GM18505 (cell line): ENCODE results near the gene ZNF534.
"Not testable (repeated sequence)": the region's sequence is repeated elsewhere in the genome, so short reads cannot be mapped to it uniquely, and the experiment has no call there.

Experiments
- ATAC-seq: cut with Tn5 transposase; IDR thresholded peaks from one replicate; pipeline ENCODE4 v1.9.1; 2021; ENCODE audit not compliant: unreplicated experiment
- POLR2A ChIP-seq: IDR thresholded peaks from 4 replicates; pipeline ENCODE4 v1.6.1; 2011; ENCODE audit warnings: borderline replicate concordance; ENCODE audit not compliant: insufficient read depth, insufficient read length; ENCODE audit errors: extremely low read depth

Gene ZNF534

DNA sequence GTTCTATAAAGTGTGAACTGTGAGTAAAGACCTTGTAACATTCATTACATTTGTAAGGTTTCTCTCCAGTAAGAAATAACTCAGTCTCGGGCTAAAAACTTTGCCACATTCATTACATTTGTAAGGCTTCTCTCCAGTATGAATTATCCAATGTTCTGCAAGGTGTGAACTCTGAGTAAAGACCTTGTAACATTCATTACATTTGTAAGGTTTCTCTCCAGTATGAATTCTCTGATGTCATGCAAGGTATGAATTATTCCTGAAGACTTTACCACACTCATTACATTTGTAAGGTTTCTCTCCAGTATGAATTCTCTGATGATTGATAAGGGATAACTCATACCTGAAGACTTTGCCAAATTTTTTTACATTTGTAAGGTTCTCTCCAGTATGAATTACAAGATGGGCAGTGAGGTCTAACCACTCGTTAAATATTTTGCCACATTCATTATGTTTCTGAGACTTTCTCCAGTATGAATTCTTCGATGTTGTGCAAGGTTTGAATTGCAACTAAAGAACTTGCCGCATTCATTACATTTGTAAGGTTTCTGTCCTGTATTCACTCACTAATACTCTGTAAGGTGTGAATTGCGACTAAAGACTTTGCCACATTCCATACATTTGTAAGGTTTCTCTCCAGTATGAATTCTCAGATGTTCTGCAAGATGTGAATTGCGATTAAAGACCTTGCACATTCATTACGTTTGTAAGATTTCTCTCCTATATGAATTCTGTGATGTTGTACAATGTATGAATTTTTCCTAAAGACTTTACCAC is 45.6 kb downstream of the ZNF534 start:
- no peak for ATAC-seq

DNA sequence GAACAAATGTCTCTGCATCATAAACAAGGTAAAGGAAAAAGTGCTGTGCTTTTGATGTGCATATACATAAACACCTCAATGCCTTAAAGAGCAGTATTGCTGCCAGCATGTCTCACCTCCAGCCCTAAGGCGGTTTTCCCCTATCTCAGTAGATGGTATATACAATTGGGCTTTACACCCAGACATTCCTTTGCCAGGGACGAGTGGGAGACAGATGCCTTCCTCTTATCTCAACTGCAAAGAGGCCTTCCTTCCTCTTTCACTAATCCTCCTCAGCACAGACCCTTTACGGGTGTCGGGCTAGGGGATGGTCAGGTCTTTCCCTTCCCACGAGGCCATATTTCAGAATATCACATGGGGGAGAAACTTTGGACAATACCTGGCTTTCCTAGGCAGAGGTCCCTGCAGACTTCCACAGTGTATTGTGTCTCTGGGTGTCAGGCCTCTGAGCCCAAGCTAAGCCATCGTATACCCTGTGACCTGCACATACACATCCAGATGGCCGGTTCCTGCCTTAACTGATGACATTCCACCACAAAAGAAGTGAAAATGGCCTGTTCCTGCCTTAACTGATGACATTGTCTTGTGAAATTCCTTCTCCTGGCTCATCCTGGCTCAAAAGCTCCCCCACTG is 55.3 kb downstream of the ZNF534 start:
- ATAC-seq, result not testable (repeated sequence)

More for the DNA sequence above, 45.6 kb downstream of the ZNF534 start:
- no peak for TF ChIP-seq POLR2A

DNA sequence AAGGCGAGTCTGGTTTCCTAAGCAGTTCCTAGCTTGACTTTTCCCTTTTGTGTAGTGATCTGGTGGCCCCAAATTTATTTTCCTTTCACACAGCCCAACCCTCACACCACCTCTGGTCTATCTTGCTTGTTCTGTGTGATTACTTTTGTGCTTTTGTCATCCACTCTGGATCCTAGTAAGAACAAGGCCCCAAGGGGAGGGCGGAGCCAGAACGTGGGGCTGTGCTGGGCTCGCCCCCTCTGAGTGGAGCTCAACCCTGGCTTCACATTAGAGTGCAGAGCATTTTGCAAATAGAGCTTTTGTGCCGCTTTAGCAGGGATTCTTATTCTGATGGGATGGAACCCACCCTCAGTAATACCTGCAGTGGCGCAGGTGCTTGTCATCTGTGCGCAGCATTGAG is 56.1 kb downstream of the ZNF534 start:
- not testable (repeated sequence) for ATAC-seq

DNA sequence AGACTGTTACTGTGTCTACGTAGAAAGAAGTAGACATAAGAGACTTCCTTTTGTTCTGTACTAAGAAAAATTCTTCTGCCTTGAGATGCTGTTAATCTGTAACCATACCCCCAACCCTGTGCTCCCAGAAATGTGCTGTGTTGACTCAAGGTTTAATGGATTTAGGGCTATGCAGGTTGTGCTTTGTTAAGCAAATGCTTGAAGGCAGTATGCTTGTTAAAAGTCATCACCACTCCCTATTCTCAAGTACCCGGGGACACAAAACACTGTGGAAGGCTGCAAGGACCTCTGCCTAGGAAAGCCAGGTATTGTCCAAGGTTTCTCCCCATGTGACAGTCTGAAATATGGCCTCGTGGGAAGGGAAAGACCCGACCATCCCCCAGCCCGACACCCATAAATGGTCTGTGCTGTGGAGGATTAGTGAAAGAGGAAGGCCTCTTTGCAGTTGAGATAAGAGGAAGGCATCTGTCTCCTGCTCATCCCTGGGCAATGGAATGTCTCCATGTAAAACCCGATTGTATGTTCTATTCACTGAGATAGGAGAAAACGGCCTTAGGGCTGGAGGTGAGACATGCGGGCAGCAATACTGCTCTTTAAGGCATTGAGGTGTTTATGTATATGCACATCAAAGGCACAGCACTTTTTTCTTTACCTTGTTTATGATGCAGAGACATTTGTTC is 56.8 kb downstream of the ZNF534 start:
- ATAC-seq, result not testable (repeated sequence)

DNA sequence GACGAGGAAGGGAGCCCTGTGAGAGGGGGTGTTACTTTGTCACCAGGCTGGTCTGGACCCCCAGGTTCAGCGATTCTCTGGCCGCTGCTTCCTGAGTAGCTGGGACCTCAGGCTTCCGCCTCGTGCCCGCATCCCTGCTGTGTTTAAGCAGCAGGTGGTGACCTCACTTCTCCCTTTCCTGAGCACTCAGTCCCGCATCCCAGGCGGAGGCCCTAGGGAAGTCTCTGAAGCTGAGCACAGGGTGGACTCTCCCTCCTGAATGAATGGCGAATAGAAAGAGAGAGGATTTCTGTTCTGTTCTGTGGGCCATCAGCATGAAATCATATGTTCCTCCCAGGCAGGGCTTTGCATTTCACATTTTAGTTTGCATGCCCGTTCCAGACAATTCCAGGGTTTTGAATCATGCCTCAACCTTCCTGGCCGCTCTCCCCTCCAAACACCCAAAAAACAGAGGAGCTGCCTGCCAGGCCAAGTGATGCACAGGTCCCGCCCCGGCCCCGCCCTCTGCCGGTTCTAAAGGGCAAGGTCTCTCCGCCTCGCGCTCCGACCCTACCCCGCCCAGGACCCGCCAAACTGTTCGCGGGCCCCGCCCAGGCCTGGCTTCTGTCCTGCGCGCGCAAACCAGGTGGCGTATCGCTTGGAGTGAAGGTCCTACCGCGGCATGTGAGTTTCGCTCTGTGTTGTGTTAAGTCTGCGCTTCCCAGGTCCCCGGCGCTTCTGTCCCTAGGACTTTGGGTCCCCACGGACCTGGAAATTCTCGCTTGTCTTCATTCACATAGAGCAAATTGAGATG is 63.4 kb downstream of the ZNF534 start:
- no peak for ATAC-seq
- no peak for TF ChIP-seq POLR2A

DNA sequence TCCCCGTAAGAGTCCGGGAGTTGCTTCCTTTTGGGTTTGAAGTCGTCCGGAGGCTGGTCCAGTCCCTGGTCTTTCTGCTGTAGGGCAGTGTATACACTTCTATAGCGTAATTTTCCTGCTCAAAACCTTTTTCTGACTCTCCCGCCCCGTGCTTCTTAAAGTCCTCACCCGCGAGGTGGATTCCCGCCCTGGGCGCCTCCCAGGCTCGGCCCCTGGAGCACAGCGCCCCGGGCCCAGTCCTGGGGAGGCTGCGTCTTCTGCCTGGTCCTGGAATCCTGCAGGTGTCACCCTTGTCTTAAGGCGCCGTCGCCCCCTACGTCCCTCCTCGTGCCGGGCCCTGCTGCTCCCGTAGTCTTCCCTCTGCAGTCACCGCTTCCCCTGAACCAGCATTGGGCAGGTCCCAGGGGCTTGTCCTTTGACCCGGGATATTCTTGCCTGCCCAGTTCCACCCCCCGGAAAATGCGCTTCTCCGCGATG is 64.1 kb downstream of the ZNF534 start:
- no peak for TF ChIP-seq POLR2A
- ATAC-seq, result no peak

DNA sequence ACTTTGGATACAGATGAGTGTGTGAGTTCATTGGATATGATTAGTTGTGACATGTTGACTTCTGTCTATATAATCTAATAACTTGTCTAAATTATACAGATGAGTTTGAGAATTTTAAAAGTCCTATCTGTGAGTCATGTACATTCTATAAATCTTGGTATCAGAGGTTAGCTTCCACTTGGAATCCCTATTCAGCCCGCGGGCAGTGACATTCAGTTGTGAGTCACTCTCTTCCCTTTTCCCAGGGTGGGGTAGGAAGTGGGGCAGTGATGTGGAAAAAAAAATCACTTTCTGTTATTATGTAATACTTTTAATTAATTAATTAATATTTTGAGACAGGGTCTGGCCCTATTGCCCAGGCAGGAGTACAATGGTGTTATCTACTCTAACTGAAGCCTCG is 65.6 kb downstream of the ZNF534 start:
- no peak for TF ChIP-seq POLR2A
- ATAC-seq, result no peak

DNA sequence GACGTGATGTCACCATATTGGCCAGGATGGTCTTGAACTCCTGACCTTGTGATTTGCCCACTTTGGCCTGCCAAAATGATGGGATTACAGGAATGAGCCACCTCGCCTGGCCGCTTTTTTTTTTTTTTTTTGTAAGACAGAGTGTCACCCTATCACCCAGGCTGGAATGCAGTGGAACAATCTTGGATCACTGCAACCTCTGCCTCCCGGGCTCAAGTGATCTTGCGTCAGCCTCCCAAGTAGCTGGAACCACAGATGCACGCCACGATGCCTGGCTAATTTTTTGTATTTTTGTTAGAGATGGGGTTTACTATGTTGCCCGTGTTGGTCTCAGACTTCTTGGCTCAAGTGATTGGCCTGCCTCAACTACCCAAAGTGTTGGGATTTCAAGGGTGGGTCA is 69.6 kb downstream of the ZNF534 start:
- TF ChIP-seq POLR2A, result no peak
- no peak for ATAC-seq

DNA sequence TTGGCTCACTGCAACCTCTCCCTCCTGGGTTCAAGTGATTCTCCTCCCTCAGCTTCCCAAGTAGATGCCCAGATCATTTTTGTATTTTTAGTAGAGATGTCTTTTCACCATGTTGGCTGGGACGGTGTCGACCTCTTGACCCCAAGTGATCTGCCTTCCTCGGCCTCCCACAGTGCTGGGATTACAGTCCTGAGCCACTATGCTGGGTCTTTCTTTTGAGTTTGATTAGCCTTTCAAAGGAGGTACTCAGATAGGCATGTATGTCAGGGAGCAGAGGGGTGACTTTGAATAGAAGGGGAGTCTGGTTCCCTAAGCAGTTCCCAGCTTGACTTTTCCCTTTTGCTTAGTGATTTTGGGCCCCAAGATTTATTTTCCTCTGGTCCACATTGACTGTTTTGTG is 71.5 kb downstream of the ZNF534 start:
- ATAC-seq, result not testable (repeated sequence)

DNA sequence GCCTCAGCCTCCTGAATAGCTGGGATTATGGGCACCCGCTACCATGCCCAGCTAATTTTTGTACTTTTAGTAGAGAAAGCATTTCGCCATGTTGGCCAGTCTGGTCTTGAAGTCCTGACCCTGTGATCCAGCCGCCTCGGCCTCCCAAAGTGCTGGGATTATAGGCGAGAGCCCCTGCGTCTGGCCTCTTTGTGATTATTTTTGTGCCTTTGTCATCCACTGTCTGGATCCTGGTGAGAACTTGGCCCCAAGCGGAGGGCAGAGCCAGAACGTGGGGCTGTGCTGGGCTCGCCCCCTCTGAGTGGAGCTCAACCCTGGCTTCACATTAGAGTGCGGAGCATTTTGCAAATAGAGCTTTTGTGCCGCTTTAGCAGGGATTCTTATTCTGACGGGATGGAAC is 72.0 kb downstream of the ZNF534 start:
- not testable (repeated sequence) for ATAC-seq
